Central memory CD8-positive, alpha-beta T cell (primary cell): Measurements from ENCODE around the gene SH2D7.
A peak's percentile ranks its signal among the peaks of the same experiment; 100 is the strongest.

Source experiments
- ATAC-seq: fragments of 150-1000 bp; cut with Tn5 transposase; replicated peaks from 2 replicates; pipeline ENCODE4 v1.10.0; 2022; ENCODE audit warnings: mild to moderate bottlenecking, moderate FRiP score, moderate number of reproducible peaks; ENCODE audit not compliant: poor library complexity, severe bottlenecking; ENCODE audit errors: extremely low read depth
- DNase-seq, 2 donors: peaks; one replicate each; pipeline ENCODE4 v3.0.0; 2021; ENCODE audit warnings: low spot score in 2 of 2
- H3K27ac Mint-ChIP-seq: one replicate; pipeline ENCODE4 v1.8.0; 2022; ENCODE audit warnings: low read depth, mild to moderate bottlenecking, moderate library complexity, mixed read lengths
- H3K27me3 Mint-ChIP-seq: one replicate; pipeline ENCODE4 v1.8.0; 2022; ENCODE audit warnings: mixed read lengths
- H3K36me3 Mint-ChIP-seq: one replicate; pipeline ENCODE4 v1.8.0; 2022; ENCODE audit warnings: mild to moderate bottlenecking, moderate library complexity, mixed read lengths; ENCODE audit not compliant: insufficient read depth
- H3K4me1 Mint-ChIP-seq: one replicate; pipeline ENCODE4 v1.8.0; 2022; ENCODE audit warnings: mixed read lengths
- H3K4me3 Mint-ChIP-seq: one replicate; pipeline ENCODE4 v1.8.0; 2022; ENCODE audit warnings: mild to moderate bottlenecking, moderate library complexity, mixed read lengths
- H3K9me3 Mint-ChIP-seq: one replicate; pipeline ENCODE4 v1.8.0; 2022; ENCODE audit warnings: mixed read lengths

Gene SH2D7

GRCh38 chr15:78064544-78064943 is 27.8 kb upstream of the SH2D7 start:
- H3K9me3 Mint-ChIP-seq: no peaks in the 10 kb centered on the region
- H3K27me3 Mint-ChIP-seq: no peaks in the 10 kb centered on the region
- no peak overlapping the region for H3K4me3 Mint-ChIP-seq
- ATAC-seq: no peak
- H3K36me3 Mint-ChIP-seq: peaks cover 9% of the 10 kb centered on the region
- DNase-seq: no peak
- H3K27ac Mint-ChIP-seq: no peak overlapping the region
- H3K4me1 Mint-ChIP-seq: peaks cover 21% of the 10 kb centered on the region

- Mint-ChIP-seq H3K27me3 (no peaks in the 10 kb centered on the region), H3K4me3 (no peak overlapping the region), H3K4me1 (peaks cover 15% of the 10 kb centered on the region), H3K36me3 (peaks cover 9% of the 10 kb centered on the region), H3K9me3 (no peaks in the 10 kb centered on the region), H3K27ac (no peak overlapping the region)
- DNase-seq (no peak), ATAC-seq (no peak)
Measured at GRCh38 chr15:78065284-78065872, 27.0 kb upstream of the SH2D7 start.

GRCh38 chr15:78065973-78066946 is 26.1 kb upstream of the SH2D7 start:
- Mint-ChIP-seq H3K4me1 (peaks cover 15% of the 10 kb centered on the region), H3K27me3 (no peaks in the 10 kb centered on the region), H3K27ac (no peak overlapping the region), H3K36me3 (peaks cover 9% of the 10 kb centered on the region), H3K4me3 (no peak overlapping the region), H3K9me3 (no peaks in the 10 kb centered on the region)
- no peak for ATAC-seq
- DNase-seq: no peak

GRCh38 chr15:78067328-78068228 is 24.8 kb upstream of the SH2D7 start:
- H3K36me3 Mint-ChIP-seq: peaks cover 6% of the 10 kb centered on the region
- no peak overlapping the region for H3K4me3 Mint-ChIP-seq
- H3K9me3 Mint-ChIP-seq: no peaks in the 10 kb centered on the region
- H3K27ac Mint-ChIP-seq: no peak overlapping the region
- ATAC-seq (no peak), DNase-seq (no peak)
- no peaks in the 10 kb centered on the region for H3K27me3 Mint-ChIP-seq
- peaks cover 15% of the 10 kb centered on the region for H3K4me1 Mint-ChIP-seq

GRCh38 chr15:78069052-78069414 is 23.3 kb upstream of the SH2D7 start:
- no peaks in the 10 kb centered on the region for H3K9me3 Mint-ChIP-seq
- ATAC-seq (peak; percentile 21), DNase-seq (no peak)
- H3K36me3 Mint-ChIP-seq: peaks cover 6% of the 10 kb centered on the region
- no peak overlapping the region for H3K4me3 Mint-ChIP-seq
- no peak overlapping the region for H3K27ac Mint-ChIP-seq
- H3K4me1 Mint-ChIP-seq: peaks cover 14% of the 10 kb centered on the region
- H3K27me3 Mint-ChIP-seq: no peaks in the 10 kb centered on the region

GRCh38 chr15:78069462-78070029 is 22.8 kb upstream of the SH2D7 start:
- peaks cover 8% of the 10 kb centered on the region for H3K36me3 Mint-ChIP-seq
- DNase-seq (no peak), ATAC-seq (no peak)
- no peak overlapping the region for H3K4me3 Mint-ChIP-seq
- no peak overlapping the region for H3K27ac Mint-ChIP-seq
- no peaks in the 10 kb centered on the region for H3K27me3 Mint-ChIP-seq
- H3K9me3 Mint-ChIP-seq: no peaks in the 10 kb centered on the region
- H3K4me1 Mint-ChIP-seq: peaks cover 19% of the 10 kb centered on the region

GRCh38 chr15:78070049-78070700 is 22.2 kb upstream of the SH2D7 start:
- Mint-ChIP-seq H3K9me3 (no peaks in the 10 kb centered on the region), H3K4me1 (peaks cover 26% of the 10 kb centered on the region), H3K36me3 (peaks cover 9% of the 10 kb centered on the region), H3K27ac (no peak overlapping the region), H3K4me3 (no peak overlapping the region), H3K27me3 (no peaks in the 10 kb centered on the region)
- ATAC-seq: peak; percentile 31
- no peak for DNase-seq

- Mint-ChIP-seq H3K4me1 (peaks cover 38% of the 10 kb centered on the region), H3K9me3 (no peaks in the 10 kb centered on the region), H3K27ac (peak overlapping the region; percentile 65), H3K4me3 (peak overlapping the region; percentile 59), H3K36me3 (peaks cover 12% of the 10 kb centered on the region), H3K27me3 (no peaks in the 10 kb centered on the region)
- ATAC-seq (no peak), DNase-seq (no peak)
Measured at GRCh38 chr15:78071383-78071782, 21.0 kb upstream of the SH2D7 start.

GRCh38 chr15:78072080-78072892 is 20.1 kb upstream of the SH2D7 start:
- H3K27me3 Mint-ChIP-seq: no peaks in the 10 kb centered on the region
- peak overlapping the region; percentile 59 for H3K4me3 Mint-ChIP-seq
- peaks cover 16% of the 10 kb centered on the region for H3K36me3 Mint-ChIP-seq
- H3K9me3 Mint-ChIP-seq: no peaks in the 10 kb centered on the region
- no peak for DNase-seq
- H3K27ac Mint-ChIP-seq: peak overlapping the region; percentile 65
- H3K4me1 Mint-ChIP-seq: peaks cover 43% of the 10 kb centered on the region
- no peak for ATAC-seq

GRCh38 chr15:78073046-78073787 is 19.1 kb upstream of the SH2D7 start:
- ATAC-seq: no peak
- H3K9me3 Mint-ChIP-seq: no peaks in the 10 kb centered on the region
- H3K27ac Mint-ChIP-seq: peak overlapping the region; percentile 65
- H3K36me3 Mint-ChIP-seq: peaks cover 18% of the 10 kb centered on the region
- no peaks in the 10 kb centered on the region for H3K27me3 Mint-ChIP-seq
- peak overlapping the region; percentile 59 for H3K4me3 Mint-ChIP-seq
- peaks cover 49% of the 10 kb centered on the region for H3K4me1 Mint-ChIP-seq
- no peak for DNase-seq
